ENCODE data around the gene KMT2C.

DNA sequence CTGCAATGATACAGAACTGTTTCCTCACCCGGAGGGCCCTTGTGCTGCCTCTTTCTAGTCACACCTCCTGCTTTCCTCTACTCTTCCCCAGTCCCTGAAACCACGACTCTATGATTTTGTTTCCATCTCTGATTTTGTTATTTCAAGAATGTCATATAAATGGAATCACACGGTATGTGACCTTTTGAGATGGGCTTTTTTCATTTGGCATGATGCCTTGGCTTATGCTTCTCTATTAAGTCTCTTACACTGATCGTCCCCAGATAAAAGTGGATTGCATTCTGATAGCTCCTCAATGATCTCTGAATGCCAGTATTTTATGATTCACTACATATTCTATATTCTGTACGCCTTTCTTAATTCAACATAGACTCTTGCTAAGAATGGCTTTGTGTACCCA lies 332.1 kb downstream of the KMT2C start:
- TF ChIP-seq, protein P1, sequence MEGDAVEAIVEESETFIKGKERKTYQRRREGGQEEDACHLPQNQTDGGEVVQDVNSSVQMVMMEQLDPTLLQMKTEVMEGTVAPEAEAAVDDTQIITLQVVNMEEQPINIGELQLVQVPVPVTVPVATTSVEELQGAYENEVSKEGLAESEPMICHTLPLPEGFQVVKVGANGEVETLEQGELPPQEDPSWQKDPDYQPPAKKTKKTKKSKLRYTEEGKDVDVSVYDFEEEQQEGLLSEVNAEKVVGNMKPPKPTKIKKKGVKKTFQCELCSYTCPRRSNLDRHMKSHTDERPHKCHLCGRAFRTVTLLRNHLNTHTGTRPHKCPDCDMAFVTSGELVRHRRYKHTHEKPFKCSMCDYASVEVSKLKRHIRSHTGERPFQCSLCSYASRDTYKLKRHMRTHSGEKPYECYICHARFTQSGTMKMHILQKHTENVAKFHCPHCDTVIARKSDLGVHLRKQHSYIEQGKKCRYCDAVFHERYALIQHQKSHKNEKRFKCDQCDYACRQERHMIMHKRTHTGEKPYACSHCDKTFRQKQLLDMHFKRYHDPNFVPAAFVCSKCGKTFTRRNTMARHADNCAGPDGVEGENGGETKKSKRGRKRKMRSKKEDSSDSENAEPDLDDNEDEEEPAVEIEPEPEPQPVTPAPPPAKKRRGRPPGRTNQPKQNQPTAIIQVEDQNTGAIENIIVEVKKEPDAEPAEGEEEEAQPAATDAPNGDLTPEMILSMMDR (conservative IDR thresholded peaks at IDR 0.05; ENCODE audit: low read length): no peak
- TF ChIP-seq EZH2phosphoT487 (IDR thresholded peaks at IDR 0.05; ENCODE audit: borderline replicate concordance): no peak

All from Loucy (cell line).